ENCODE results near the gene B3GAT1.

GRCh38 chr11:134440851-134441250 lies 28.8 kb upstream of the B3GAT1 start:
- TF ChIP-seq POLR2A (IDR thresholded peaks at IDR 0.05; ENCODE audit: low read depth, low read length), result no peak
- no peak for TF ChIP-seq TAF1 (IDR thresholded peaks at IDR 0.05; ENCODE audit: low read depth, low read length)
